Measurements from ENCODE around the gene SLC26A9.
A peak's percentile ranks its signal among the peaks of the same experiment; 100 is the strongest.
"Not testable (repeated sequence)": the region's sequence is repeated elsewhere in the genome, so short reads cannot be mapped to it uniquely, and the experiment has no call there.

Gene SLC26A9

DNA sequence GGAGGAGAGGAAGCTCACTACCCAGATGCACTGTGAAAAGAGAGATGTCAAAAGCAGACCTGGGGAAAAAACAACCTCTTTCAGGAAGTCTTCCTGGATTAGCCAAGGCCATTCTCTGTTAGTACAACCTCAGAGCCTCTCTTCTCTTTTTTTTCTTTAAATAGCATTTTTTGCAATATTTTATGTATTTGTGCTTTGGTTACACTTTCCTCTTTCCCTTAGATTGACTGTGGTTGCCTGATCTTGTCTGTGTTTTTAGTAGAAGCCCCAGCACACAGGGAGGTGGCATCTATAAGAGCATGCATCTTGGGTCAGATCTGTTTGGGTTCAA, 18.8 kb downstream of the SLC26A9 start:
- DNase-seq: no peak

DNA sequence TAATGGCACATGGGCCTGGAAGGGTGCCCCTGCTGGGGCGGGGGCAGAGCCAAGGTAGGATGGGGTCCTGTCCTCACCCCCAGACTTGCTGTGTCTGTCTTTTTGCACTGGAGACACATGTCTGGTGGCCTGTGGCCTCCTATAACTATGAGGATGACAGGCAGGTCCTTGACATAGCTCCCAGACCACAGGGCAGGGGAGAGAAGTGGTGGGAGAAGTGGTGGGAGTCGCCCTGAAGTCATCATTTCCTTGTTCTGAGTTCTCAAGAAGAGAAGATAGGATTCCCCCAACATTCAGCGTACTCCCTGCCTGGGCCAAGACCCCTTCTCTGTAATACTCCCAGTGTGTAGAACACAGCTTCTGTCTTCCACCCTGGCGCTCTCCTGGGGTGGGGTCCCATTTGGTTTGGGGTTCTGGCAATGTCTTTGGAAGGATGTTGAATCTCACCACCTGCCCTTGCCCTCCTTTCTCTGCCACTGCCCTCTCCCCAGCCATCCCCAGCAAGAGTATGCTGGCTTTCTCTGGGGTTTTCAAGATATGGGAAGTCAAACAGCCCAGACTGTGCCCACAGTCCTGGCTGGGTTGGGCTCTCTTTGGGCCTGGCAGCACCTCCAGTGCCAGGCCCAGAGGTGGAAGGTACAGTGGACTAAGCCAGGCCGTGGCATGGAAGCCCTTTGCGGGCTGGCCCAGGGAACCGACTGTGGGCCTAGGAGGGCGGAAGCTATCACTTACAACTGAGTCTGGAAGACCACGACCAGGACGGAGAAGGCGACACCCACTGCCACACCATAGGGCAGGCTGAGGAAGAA, 19.4 kb downstream of the SLC26A9 start:
- no peak for DNase-seq

DNA sequence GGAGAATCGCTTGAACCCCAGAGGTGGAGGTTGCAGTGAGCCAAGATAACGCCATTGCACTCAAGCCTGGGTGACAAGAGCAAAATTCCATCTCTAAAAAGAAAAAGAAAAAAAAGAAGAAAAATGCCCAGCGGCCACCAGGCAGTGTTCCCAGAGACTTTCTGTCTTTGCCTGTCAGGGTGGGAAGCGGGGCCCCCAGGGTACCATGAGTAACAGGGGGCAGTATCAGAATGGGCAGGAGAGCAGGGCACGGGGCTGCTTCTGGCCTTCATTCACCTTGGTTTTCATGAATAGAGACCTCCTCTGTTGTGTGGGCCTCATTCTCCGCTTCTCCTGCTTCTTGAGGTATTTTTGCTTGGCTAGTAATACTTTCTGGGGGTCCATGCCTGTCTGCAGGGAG, 20.4 kb downstream of the SLC26A9 start:
- no peak for DNase-seq

DNA sequence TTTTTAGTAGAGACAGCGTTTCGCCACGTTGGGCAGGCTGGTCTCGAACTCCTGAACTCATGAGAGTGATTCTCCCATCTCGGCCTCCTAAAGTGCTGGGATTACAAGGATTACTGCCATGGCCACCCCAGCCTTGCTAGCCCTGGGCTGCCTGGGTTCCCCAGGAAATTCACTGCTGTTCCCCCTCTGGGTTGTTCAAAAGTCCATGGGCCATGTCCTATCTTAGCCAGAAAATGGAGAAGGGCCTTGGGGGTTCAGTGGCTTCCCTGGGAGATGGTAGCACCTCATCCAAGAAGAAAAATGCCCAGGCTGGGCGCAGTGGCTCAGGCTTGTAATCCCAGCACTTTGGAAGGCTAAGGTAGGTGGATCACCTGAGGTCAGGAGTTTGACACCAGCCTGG, 20.9 kb downstream of the SLC26A9 start:
- no peak for DNase-seq

DNA sequence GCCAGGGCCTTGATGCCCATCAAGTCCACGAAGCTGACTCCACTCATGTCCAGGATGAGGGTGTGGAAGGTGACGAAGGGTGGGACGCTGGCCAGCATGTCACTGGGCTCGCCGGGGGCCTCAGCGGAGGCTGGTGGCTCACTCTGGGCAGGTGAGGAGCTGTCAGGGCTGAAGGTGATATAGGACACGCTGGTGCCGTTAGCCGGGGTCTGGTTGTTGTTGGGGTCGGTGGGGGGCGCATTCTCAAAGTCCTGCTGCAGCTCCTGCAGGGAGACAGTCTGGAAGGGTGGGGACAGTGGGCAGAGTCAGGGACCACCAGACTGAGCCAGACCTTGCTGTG, 21.7 kb downstream of the SLC26A9 start:
- no peak for DNase-seq

DNA sequence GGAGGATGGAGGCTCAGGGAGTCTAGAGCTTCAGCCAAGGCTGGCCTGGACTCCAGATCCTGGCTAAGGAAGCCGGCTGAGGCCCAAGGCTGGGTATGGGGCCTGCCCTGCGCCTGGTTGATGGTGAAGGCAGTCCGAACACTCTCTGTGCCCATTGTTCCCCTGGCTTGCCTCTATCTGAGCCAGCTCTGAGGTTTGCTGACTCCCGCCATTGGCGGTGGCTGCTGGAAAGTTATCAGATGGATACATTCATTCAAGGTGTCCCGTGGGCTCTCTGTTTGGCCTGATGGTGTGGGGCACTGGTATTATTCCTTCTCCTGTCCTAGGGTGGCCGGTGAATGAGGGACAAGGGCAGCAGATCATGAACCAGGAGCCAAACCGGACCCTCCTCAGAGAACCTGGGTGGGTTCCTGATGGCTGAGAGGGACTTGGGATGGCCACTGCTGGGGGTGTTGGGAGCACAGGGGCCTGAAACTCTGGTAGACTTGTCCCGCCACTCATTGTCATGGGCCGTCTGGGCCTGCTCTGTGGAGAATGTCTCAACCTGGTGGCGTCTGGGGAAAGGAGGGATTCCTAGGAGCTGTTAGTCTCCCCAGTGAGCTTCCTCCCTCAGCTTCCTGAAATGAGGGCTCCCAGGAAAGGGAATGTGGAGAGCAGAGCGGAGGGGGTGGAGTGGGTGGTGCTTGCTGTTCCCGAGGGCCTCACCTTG, 22.2 kb downstream of the SLC26A9 start:
- no peak for DNase-seq

DNA sequence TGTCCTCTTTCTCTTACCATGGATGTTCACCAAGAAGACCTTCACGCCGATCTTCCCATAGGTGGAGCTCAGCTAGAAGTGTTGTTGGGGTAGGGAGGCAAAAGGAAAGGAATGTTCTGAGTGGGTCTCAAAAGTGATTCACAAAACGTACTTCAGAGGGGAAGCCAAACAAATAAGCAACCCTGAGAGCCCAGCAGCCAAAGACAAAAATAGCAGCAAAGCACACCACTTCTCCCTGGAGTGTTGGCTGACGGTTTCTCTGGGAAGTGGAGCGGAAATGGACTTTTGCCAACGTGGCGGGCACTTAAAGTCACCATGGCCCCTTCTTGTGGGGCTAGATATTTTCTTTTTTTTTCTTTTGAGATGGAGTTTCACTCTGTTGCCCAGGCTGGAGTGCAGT, 23.1 kb downstream of the SLC26A9 start:
- DNase-seq: no peak

DNA sequence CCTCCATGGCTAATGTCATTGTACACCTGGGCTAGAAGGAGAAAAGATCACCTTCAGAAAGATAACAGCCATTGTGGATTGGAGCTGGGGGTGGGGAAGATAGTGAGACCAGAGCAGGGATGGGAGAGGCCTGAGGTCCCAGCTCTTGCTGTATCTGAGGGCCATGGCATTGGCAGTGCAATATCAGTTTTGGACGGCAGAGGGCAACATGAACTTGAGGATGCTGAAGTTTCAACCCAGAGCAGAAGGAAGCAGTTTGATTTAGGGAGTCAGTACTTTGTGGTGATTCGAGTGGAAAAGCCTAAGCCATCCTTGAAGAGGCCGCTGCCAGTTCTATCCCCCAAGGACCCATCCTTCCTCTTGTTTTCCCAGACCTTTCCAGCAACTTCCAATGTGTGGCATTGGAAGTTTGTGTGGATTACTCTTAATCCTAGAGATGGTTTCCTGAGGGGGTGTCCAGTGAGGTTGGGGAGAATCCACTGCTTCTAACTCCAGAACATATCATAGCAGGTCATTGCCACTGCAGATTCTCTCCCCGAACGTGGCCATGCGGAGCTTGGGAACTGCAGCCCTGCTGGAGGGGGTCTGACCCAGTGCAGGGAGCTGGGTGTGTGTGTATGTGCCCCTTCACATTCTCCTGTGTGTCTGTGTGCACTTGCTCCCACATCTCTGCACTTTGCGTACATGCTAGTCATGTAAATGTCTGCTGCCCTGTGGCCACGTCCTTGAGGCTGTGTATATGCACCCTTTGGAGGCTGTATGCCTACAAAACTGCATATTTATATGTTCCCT, 24.1 kb downstream of the SLC26A9 start:
- DNase-seq: peak; percentile 80

DNA sequence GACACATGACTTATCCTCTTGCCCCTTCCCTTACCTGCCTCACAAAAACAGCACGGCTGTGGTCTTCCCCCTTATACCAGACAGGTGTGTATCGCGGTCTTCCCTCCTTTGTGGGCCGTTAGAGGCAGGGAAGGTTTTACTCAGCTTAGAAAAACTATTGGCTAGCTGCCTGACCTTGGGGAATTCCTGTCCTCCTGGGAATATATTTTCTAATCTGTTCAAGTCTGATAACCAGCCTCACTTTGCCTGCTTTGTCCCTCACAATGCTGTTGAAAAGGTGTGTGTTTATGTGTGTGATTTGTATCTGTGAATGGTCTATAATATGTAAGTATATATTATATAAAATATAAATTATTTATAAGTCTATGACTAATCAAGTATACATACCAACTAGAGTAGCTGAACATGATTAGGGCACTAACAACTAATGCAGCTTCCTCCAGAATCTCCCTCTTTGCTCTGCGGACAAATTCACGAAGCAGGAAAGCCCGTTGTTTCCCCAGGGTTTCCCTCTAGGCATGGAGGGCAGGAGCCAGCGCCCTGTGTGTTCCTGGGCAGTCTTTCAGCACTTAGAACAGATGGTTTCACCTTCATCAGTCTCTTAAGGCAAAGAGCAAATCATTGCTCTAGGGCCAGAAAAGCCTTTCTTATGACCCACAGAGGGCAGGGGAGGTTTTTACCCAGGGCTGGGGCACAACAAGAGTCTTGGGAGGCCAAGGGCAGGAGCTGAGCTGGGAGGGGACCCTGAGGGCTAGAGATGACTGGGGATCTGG, 25.6 kb downstream of the SLC26A9 start:
- DNase-seq: no peak

DNA sequence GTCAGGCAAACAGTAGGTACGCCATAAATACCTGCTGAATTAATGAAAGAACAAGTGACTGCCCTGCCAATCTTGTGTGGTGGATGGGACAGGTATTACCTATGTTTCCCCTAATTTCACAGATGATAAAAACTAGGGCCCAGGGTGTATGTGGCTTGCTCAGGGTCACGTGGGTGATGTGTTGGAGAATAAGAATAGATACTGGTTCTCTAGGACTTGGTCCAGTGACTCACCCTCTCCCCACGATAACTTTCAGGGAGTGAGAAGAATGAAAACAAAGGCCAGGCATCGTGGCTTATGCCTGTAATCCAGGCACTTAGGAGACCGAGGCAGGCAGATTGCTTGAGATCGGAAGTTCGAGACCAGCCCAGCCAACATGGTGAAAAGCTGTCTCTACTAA, 26.7 kb downstream of the SLC26A9 start:
- no peak for DNase-seq

DNA sequence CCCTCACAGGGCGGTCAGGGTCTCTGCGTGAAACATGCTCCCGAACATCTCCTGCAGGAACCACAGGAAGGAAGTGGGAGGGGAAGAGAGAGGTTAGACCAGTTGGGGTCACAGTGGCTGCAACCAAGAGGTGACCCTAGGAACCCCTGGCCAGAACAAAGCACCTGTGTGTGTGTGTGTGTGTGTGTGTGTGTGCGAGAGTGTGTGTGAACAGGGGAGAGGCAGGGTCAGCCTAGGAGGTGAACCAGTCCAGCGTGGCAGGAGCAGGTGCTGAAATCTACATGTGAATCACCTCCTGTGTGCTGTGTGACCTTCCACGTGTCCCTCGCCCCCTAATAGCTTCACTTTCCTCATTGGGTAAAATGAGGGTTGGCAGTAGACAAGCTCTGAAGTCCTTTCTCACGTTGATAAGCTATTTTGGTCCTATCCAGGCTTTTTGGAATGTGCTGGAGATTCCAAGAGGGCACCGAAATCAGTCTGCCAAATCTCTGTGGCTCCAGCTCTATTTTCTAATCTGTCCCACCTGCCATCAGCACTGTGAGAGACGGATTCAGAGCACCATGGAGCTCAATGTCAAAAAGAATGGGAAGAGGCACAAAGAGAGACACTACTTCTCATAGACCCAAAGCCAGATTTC, 27.8 kb downstream of the SLC26A9 start:
- no peak for DNase-seq

DNA sequence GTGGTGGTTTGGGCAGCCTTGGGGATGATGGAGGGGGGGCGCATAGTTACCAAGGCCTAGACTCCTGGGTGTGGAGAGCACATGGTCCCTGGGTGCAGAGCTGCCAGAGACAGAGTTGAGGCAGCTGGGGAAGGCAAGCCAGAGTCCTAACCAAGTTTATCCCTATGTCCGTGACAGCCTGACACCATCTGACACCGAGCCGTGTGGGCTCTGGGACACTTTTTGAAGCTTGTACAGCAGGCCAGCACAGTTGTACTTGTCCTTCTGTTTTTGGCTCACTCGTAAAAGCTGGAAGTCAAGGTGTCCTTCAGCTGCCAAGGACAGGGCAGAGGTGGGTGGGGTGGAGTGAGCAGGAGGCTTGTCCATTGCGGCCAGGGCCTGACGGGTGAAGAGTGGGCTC, 28.5 kb downstream of the SLC26A9 start:
- no peak for DNase-seq

DNA sequence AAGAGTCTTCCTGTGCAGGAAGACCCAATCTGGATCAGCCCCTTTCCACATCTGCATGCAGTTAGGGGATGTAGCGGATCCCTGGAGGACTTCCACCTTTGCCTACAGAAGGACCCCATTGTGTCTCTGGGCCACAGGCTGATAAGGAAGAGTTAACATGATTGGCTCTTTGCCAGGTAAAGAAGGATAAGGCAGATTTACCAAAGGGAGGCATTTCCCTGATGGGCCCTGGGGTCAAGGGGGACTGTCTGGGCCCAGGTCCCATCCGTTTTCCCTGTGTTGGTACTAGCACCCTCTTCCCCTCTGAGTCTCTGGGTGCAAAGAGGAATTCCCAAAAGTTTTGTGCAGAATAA, 29.1 kb downstream of the SLC26A9 start:
- DNase-seq: no peak

DNA sequence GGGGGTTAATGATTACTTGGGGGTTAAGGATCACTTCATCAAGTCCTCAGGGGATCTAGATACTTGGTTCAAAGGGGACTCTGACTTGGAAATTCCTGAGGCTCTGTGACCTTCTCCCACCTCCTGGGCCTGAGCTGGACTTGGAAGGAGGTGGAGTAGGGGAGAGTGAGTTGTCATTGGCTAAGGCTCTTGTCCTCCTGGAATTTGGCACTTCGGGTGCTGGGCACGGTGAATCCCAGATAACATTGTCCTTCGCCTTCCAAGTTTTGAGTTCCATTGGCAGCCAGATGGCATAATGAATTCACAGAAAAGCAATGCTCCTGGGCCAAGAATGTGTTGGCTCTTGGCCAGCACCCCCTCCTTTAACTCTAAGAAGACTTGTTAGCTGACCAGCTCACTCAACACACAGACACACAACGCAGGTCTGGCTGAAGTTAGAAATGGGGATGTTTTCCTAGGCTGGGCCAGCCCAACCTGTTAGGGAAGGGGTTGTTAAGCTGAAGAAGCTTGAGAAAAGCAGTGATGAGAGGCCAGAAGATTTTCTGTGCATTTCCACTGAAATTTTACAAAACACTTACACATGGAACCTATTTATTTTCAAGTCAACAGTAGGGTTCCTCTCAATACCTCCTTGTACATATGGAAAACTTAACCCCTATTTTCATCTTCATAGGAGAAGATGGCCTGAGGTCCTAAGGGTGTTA, 29.7 kb downstream of the SLC26A9 start:
- DNase-seq: no peak

DNA sequence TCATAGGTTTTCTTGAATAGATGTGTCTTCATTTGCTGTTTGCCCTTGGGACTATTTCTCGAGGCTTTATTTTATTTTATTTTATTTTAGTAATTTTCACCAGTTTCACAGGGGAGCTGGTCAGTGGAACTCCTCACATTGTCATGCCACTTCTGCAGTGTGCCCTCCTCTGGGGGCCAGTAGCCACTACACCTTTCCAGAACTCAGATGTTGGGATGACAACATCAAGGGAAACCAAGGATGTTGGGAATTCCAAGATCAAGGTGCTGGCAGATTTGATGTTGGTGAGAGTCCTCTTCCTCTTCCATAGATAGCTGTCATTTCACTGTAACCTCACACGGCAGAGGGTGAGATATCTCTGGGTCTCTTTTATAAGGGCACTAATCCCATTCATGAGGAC, 35.5 kb downstream of the SLC26A9 start:
- DNase-seq: no peak

DNA sequence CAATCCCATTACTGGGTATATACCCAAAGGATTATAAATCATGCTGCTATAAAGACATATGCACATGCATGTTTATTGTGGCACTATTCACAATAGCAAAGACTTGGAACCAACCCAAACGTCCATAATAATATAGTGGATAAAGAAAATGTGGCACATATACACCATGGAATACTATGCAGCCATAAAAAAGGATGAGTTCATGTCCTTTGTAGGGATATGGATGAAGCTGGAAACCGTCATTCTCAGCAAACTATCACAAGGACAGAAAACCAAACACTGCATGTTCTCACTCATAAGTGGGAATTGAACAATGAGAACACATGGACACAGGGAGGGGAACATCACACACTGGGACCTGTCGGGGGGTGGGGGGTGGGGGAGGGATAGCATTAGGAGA, 38.2 kb downstream of the SLC26A9 start:
- DNase-seq: not testable (repeated sequence)

DNA sequence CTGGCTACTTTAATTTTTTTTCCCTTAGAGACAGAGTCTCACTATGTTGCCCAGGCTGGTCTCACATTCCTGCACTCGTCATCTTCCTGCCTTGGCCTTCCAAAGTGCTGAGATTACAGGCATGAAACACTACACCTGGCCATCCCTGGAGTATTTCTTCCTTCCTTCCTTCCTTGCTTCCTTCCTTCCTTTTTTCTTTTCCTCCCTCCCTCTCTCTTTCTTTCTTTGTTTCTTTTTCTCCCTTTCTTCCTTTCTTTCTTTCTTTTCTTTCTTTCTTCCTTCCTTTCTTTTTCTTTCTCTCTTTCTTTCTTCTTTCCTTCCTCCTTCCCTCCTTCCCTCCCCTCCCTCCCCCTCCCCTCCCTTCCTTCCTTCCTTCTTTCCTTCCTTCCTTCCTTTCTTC, 46.9 kb downstream of the SLC26A9 start:
- DNase-seq: no peak

DNA sequence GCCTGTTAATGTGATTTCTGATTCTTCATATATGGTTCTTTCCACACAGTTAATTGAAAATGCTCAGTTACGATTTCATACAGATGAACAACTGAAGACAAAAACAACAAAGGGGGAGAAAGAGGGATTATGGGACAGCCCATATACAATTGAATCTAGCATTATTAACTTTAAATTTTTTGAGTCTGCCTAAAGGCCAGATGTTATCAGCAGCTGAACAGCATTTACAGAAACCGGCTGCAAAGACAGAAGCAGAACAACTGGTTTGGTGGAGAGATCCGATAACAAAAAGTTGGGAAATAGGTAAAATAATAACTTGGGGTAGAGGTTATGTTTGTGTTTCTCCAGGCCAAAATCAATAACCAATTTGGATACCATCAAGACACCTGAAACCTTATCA, 49.1 kb downstream of the SLC26A9 start:
- not testable (repeated sequence) for DNase-seq

DNA sequence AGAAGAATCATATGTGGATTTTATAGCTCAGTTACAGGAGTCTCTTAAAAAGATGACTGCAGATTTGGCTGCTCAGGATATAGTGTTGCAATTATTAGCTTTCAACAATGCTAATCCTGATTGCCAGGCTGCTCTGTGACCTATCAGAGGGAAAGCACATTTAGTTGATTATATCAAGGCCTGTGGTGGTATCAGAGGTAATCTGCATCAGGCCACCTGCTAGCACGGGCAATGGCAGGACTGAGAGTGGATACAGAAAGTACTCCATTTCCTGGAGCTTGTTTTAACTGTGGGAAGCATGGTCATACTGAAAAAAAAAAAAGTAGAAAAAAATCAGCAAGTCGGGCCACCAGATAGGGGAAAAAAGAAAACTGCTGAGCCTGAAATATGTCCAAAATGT, 51.1 kb downstream of the SLC26A9 start:
- not testable (repeated sequence) for DNase-seq

DNA sequence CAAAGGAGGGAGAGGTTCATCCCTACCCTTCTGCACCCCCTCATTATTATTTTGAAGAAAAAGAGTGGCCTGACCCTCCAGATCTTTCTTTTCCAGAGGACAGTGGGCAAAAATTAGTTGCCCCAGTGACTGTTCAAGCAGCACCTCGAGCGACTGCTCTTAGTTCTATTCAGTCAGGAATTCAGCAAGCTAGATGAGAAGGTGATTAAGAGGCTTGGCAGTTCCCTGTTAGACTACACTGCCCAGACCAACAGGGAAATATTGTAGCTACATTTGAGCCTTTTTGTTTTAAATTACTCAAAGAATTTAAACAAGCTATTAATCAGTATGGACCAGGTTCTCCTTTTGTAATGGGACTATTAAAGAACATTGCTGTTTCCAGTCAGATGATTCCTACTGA, 51.8 kb downstream of the SLC26A9 start:
- not testable (repeated sequence) for DNase-seq

DNA sequence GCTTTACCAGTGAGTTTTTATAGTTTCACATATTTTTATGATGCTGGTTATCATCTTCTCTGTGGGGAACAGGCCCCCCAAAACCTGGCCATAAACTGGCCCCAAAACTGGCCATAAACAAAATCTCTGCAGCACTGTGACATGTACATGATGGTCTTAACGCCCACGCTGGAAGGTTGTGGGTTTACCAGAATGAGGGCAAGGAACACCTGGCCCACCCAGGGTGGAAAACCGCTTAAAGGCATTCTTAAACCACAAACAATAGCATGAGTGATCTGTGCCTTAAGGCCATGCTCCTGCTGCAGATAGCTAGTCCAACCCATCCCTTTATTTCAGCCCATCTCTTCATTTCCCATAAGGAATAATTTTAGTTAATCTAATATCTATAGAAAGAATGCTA, 52.6 kb downstream of the SLC26A9 start:
- not testable (repeated sequence) for DNase-seq

DNA sequence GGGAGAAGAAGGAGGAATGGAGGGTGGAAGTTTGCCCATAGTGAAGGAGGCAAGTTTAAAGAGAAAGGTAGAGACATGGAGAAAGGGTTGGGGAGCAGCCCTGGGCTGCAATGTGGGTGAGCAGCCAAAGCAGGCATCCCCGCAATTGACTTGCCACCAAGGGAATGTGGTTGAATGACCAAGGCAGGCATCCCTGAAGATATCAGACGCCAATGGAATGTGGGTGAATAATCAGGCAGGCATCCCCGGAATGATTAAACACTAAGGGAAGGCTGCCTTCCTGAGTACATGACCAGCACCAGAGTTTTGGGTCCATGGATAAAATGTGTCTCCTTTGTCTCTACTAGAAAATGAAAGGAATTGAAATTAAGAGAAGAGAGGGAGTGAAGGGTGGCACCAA, 53.5 kb downstream of the SLC26A9 start:
- DNase-seq: not testable (repeated sequence)

All from NCI-H1048 (cell line).